Stomach (tissue), 4 donors: ENCODE measurements around the gene SEC14L2.

Experiments used
- CTCF ChIP-seq, 7 experiments: fragments of 450-650 bp in 4 of 7; fragments of 200-600 bp in 3 of 7; sonication (generic) in 3 of 7; IDR thresholded peaks; one replicate each; pipeline ENCODE4 v1.5.1; 2016 to 2019; ENCODE audit warnings: antibody characterized with exemption in 7 of 7, control low read depth in 2 of 7, mild to moderate bottlenecking in 1 of 7
- EP300 ChIP-seq: sonication (generic); formaldehyde crosslinking; IDR thresholded peaks from one replicate; pipeline ENCODE4 v1.6.1; 2017; ENCODE audit warnings: antibody characterized with exemption
- POLR2A ChIP-seq, 4 donors: fragments of 450-650 bp; IDR thresholded peaks; one replicate each; pipeline ENCODE4 v1.6.1; 2016; ENCODE audit warnings: antibody characterized with exemption in 4 of 4, control low read depth in 2 of 4, mild to moderate bottlenecking in 1 of 4, moderate library complexity in 1 of 4
- POLR2AphosphoS5 ChIP-seq, 3 donors: sonication (generic); formaldehyde crosslinking; IDR thresholded peaks; one replicate each; pipeline ENCODE4 v1.6.1; 2016; ENCODE audit warnings: antibody characterized with exemption in 3 of 3

GRCh38 chr22:30436196-30436595, 39.4 kb downstream of the SEC14L2 start:
- TF ChIP-seq POLR2AphosphoS5 (IDR thresholded peaks at IDR 0.05) (no peak), CTCF (IDR thresholded peaks at IDR 0.05) (no peak), POLR2A (IDR thresholded peaks at IDR 0.05) (no peak), EP300 (no peak)
